Liver (tissue), 9 donors: ENCODE measurements around the gene SHOX. TPM values are rescaled to one million over a fixed set of nuclear protein-coding genes. Genes with fewer than 3 reads are reported as not detected.
"Not testable (repeated sequence)": the region's sequence is repeated elsewhere in the genome, so short reads cannot be mapped to it uniquely, and the experiment has no call there.

ENCODE experiments used
- DNase-seq: peaks from one replicate; pipeline ENCODE4 v3.0.0-alpha.2; 2017; ENCODE audit warnings: low spot score
- H3K27ac ChIP-seq, 2 donors: one replicate each; pipeline ENCODE4 v1.7.0; 2013; ENCODE audit warnings: inconsistent platforms in 2 of 2, low read length in 2 of 2, control low read depth in 1 of 2, low read depth in 1 of 2, mild to moderate bottlenecking in 1 of 2
- H3K27me3 ChIP-seq, 4 donors: one replicate each; pipeline versions ENCODE4 v1.6.1 to v1.7.0; 2013; ENCODE audit warnings: low read length in 3 of 4, inconsistent platforms in 1 of 4, mild to moderate bottlenecking in 1 of 4, moderate library complexity in 1 of 4; ENCODE audit not compliant: control insufficient read depth in 4 of 4, insufficient read depth in 4 of 4
- H3K36me3 ChIP-seq, 4 donors: one replicate each; pipeline versions ENCODE4 v1.6.1 to v1.7.0; 2013; ENCODE audit warnings: low read length in 3 of 4, mild to moderate bottlenecking in 3 of 4, low read depth in 1 of 4, moderate library complexity in 1 of 4; ENCODE audit not compliant: control insufficient read depth in 4 of 4, insufficient read depth in 3 of 4
- H3K4me1 ChIP-seq, 4 donors: one replicate each; pipeline versions ENCODE4 v1.6.1 to v1.7.0; 2013; ENCODE audit warnings: low read length in 3 of 4, mild to moderate bottlenecking in 3 of 4, moderate library complexity in 1 of 4; ENCODE audit not compliant: control insufficient read depth in 4 of 4, insufficient read depth in 4 of 4
- H3K4me3 ChIP-seq, 3 donors: one replicate each; pipeline versions ENCODE4 v1.6.1 to v1.7.0; 2013; ENCODE audit warnings: low read length in 3 of 3, control low read depth in 1 of 3, low read depth in 1 of 3, mild to moderate bottlenecking in 1 of 3
- H3K9ac ChIP-seq, 2 donors: one replicate each; pipeline ENCODE4 v1.7.0; 2013; ENCODE audit warnings: low read length in 2 of 2, mild to moderate bottlenecking in 2 of 2, moderate library complexity in 2 of 2, control low read depth in 1 of 2, low read depth in 1 of 2
- H3K9me3 ChIP-seq, 4 donors: one replicate each; pipeline versions ENCODE4 v1.6.1 to v1.7.0; 2013; ENCODE audit warnings: low read length in 3 of 4; ENCODE audit not compliant: control insufficient read depth in 4 of 4
- ATF3 ChIP-seq: IDR thresholded peaks from 2 replicates; pipeline ENCODE4 v1.6.1; 2016; ENCODE audit warnings: antibody characterized with exemption
- CTCF ChIP-seq: fragments of 150-350 bp; IDR thresholded peaks from 2 replicates; pipeline ENCODE4 v1.5.1; 2017; ENCODE audit warnings: improper control_type of control experiment, low read depth, low read length; ENCODE audit not compliant: missing input control
- EGR1 ChIP-seq, 2 donors: IDR thresholded peaks; 2 replicates each; pipeline ENCODE4 v1.6.1; 2016 to 2018; ENCODE audit warnings: antibody characterized with exemption in 2 of 2, low read depth in 2 of 2
- FOXA2 ChIP-seq: IDR thresholded peaks from 2 replicates; pipeline ENCODE4 v1.6.1; 2016; ENCODE audit warnings: antibody characterized with exemption
- GABPA ChIP-seq, 2 donors: IDR thresholded peaks in 1 of 2; conservative IDR thresholded peaks in 1 of 2; 2 replicates each; pipeline ENCODE4 v1.6.1; 2016; ENCODE audit warnings: antibody characterized with exemption in 2 of 2, mild to moderate bottlenecking in 1 of 2, moderate library complexity in 1 of 2
- MAX ChIP-seq: IDR thresholded peaks from 2 replicates; pipeline ENCODE4 v1.6.1; 2016; ENCODE audit warnings: antibody characterized with exemption
- NR2F2 ChIP-seq: IDR thresholded peaks from 2 replicates; pipeline ENCODE4 v1.6.1; 2016; ENCODE audit warnings: antibody characterized with exemption
- REST ChIP-seq: IDR thresholded peaks from 2 replicates; pipeline ENCODE4 v1.6.1; 2016; ENCODE audit warnings: antibody characterized with exemption, mild to moderate bottlenecking
- SP1 ChIP-seq: IDR thresholded peaks from 2 replicates; pipeline ENCODE4 v1.6.1; 2018; ENCODE audit warnings: antibody characterized with exemption, mild to moderate bottlenecking
- TAF1 ChIP-seq: conservative IDR thresholded peaks from 2 replicates; pipeline ENCODE4 v1.6.1; 2016; ENCODE audit warnings: antibody characterized with exemption, mild to moderate bottlenecking
- YY1 ChIP-seq: IDR thresholded peaks from 2 replicates; pipeline ENCODE4 v1.6.1; 2016; ENCODE audit warnings: antibody characterized with exemption, mild to moderate bottlenecking
- ZBTB33 ChIP-seq: IDR thresholded peaks from 2 replicates; pipeline ENCODE4 v1.6.1; 2016; ENCODE audit warnings: antibody characterized with exemption
- WGBS: extraction: QIAGEN DNeasy Blood & Tissue Kit; methylation state at CpG from one replicate; pipeline ENCODE4 v1.1.7; 2013; 5-methylcytosine and 5-hydroxymethylcytosine counted together
- polyA plus RNA-seq, 2 donors: library from polyadenylated mRNA; stranded (reverse) in 1 of 2; unstranded in 1 of 2; fragments of 200-250 nt in 1 of 2; fragments of >200 nt in 1 of 2; fragmentation: Nextera tagmentation in 1 of 2; extraction: Ambion mirVana in 1 of 2; gene quantifications; one replicate each; pipeline versions ENCODE4 v1.2.1 to v1.2.3, GENCODE V29; 2013 to 2015
- total RNA-seq, 2 donors: library from RNA; depleted of rRNA; stranded (reverse); fragments of >200 nt; gene quantifications; one replicate each; pipeline ENCODE4 v1.2.3, GENCODE V29; 2014
- donor health status: healthy.
- donor health status: healthy.
- donor health status: healthy.
- donor health status: healthy.
- donor health status: healthy.

SHOX gene
- total and polyA plus RNA-seq, 4 donors: not detected

- H3K4me1 ChIP-seq: no peaks in the 10 kb centered on the region
- 80% methylated on average over 13 of the region's 13 CpGs for WGBS
- TF ChIP-seq REST (no peak), EGR1 (IDR thresholded peaks at IDR 0.05; ENCODE audit: low read depth in 2 of 2) (no peak), NR2F2 (no peak), FOXA2 (no peak), MAX (no peak), SP1 (no peak), TAF1 (no peak), ZBTB33 (no peak), YY1 (no peak), CTCF (no peak), ATF3 (no peak), GABPA (IDR thresholded peaks at IDR 0.05 in 1 of 2, conservative IDR thresholded peaks at IDR 0.05 in 1 of 2) (no peak)
- no peaks in the 10 kb centered on the region for H3K9me3 ChIP-seq
- no peaks in the 10 kb centered on the region for H3K36me3 ChIP-seq
- no peak for DNase-seq
- H3K27me3 ChIP-seq: no peaks in the 10 kb centered on the region
- no peak overlapping the region for H3K27ac ChIP-seq
- no peak overlapping the region for H3K9ac ChIP-seq
- no peak overlapping the region for H3K4me3 ChIP-seq
Measured at GRCh38 chrX:650811-651210, 20.2 kb downstream of the SHOX start.

GRCh38 chrX:651922-652321 lies 21.3 kb downstream of the SHOX start:
- not testable (repeated sequence) for H3K36me3 ChIP-seq, H3K27me3 ChIP-seq, H3K9me3 ChIP-seq, DNase-seq, H3K4me1 ChIP-seq, H3K9ac ChIP-seq, H3K4me3 ChIP-seq, H3K27ac ChIP-seq
- WGBS: 87% methylated on average over 25 of the region's 25 CpGs
